WI38 (cell line): ENCODE data around the gene HTN3.
"Not testable (repeated sequence)": the region's sequence is repeated elsewhere in the genome, so short reads cannot be mapped to it uniquely, and the experiment has no call there.

Experiments used
- H3K4me3 ChIP-seq: 2 replicates; pipeline ENCODE4 v1.5.1; 2011; ENCODE audit warnings: low read depth, mild to moderate bottlenecking, control low read depth, low read length
- CTCF ChIP-seq: IDR thresholded peaks from 2 replicates; pipeline ENCODE4 v1.5.1; 2012; ENCODE audit warnings: low read depth, mild to moderate bottlenecking, control low read depth, low read length

Gene HTN3

GRCh38 chr4:70002507-70002906 lies 25.8 kb upstream of the HTN3 start:
- no peak for TF ChIP-seq CTCF
- no peak overlapping the region for H3K4me3 ChIP-seq

GRCh38 chr4:70008771-70009170 lies 19.5 kb upstream of the HTN3 start:
- no peak for TF ChIP-seq CTCF
- H3K4me3 ChIP-seq = no peak overlapping the region

GRCh38 chr4:70019006-70019405 lies 9.3 kb upstream of the HTN3 start:
- not testable (repeated sequence) for H3K4me3 ChIP-seq

GRCh38 chr4:70023218-70023617 lies 5.0 kb upstream of the HTN3 start:
- no peak for TF ChIP-seq CTCF
- H3K4me3 ChIP-seq = no peak overlapping the region

GRCh38 chr4:70027011-70027410 lies 1.2 kb upstream of the HTN3 start:
- no peak overlapping the region for H3K4me3 ChIP-seq
- TF ChIP-seq CTCF = no peak

GRCh38 chr4:70037559-70037958 lies 9.3 kb downstream of the HTN3 start:
- not testable (repeated sequence) for H3K4me3 ChIP-seq

GRCh38 chr4:70039928-70040327 lies 11.7 kb downstream of the HTN3 start:
- not testable (repeated sequence) for H3K4me3 ChIP-seq

- TF ChIP-seq CTCF = no peak
- no peak overlapping the region for H3K4me3 ChIP-seq
Observed at GRCh38 chr4:70041652-70042286, 13.5 kb downstream of the HTN3 start.

- not testable (repeated sequence) for H3K4me3 ChIP-seq
Observed at GRCh38 chr4:70050138-70050537, 21.9 kb downstream of the HTN3 start, which contains the start of gene HTN1. Gene HTN1, plus strand, starts transcription at chr4:70050438. Its CDS starts 2,639 bp downstream, at chr4:70053077.

GRCh38 chr4:70056534-70056933 lies 28.3 kb downstream of the HTN3 start:
- H3K4me3 ChIP-seq = not testable (repeated sequence)
